Measurements from ENCODE around the gene COL9A2.

COL9A2 gene

GRCh38 chr1:40313958-40314720 is 2.9 kb downstream of the COL9A2 start:
- in situ Hi-C loops (cut with HindIII; ENCODE audit: low sequenced_read_pairs) = no loop called here
- no peak overlapping the region for H3K4me3 ChIP-seq (ENCODE audit: low read depth, low read length)
- no peak for DNase-seq (ENCODE audit: low read depth)

DNA sequence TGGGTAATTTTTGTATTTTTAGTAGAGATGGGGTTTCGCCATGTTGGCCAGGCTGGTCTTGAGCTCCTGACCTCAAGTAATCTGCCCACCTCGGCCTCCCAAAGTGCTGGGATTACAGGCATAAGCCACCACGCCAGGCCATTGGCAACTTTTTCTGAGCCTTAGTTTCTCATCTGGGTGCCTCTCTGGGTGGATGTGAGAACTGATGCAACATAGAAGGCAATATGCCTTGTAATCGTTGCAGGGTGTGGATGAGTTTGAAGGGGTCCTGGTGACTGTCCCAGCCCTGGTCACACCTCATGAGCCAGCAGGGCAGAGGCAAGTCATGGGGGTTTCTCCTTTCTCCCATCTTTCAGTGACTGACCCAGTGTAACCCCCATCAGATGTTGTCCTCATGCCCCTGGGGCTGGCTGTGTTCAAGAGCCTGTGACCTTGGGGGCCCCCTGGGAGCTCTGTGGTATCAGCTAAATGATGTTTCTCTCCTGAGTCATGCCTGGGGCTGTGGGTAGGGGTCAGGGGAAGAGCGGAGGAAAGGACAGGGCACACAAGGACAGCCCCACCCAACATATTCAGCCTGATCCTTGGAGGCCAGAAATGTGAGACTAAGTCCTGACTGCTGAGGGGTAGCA is 3.6 kb downstream of the COL9A2 start:
- TF ChIP-seq, protein P1, sequence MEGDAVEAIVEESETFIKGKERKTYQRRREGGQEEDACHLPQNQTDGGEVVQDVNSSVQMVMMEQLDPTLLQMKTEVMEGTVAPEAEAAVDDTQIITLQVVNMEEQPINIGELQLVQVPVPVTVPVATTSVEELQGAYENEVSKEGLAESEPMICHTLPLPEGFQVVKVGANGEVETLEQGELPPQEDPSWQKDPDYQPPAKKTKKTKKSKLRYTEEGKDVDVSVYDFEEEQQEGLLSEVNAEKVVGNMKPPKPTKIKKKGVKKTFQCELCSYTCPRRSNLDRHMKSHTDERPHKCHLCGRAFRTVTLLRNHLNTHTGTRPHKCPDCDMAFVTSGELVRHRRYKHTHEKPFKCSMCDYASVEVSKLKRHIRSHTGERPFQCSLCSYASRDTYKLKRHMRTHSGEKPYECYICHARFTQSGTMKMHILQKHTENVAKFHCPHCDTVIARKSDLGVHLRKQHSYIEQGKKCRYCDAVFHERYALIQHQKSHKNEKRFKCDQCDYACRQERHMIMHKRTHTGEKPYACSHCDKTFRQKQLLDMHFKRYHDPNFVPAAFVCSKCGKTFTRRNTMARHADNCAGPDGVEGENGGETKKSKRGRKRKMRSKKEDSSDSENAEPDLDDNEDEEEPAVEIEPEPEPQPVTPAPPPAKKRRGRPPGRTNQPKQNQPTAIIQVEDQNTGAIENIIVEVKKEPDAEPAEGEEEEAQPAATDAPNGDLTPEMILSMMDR (IDR thresholded peaks at IDR 0.05; ENCODE audit: low read depth, low read length, missing control alignments) = no peak
- no peak overlapping the region for H3K4me3 ChIP-seq (ENCODE audit: low read depth, low read length)
- DNase-seq (ENCODE audit: low read depth) = no peak
- in situ Hi-C loops (cut with HindIII; ENCODE audit: low sequenced_read_pairs) = no loop called here

More at GRCh38 chr1:40313958-40314720, 2.9 kb downstream of the COL9A2 start:
- TF ChIP-seq, protein P1 (IDR thresholded peaks at IDR 0.05; ENCODE audit: low read depth, low read length, missing control alignments) = no peak

DNA sequence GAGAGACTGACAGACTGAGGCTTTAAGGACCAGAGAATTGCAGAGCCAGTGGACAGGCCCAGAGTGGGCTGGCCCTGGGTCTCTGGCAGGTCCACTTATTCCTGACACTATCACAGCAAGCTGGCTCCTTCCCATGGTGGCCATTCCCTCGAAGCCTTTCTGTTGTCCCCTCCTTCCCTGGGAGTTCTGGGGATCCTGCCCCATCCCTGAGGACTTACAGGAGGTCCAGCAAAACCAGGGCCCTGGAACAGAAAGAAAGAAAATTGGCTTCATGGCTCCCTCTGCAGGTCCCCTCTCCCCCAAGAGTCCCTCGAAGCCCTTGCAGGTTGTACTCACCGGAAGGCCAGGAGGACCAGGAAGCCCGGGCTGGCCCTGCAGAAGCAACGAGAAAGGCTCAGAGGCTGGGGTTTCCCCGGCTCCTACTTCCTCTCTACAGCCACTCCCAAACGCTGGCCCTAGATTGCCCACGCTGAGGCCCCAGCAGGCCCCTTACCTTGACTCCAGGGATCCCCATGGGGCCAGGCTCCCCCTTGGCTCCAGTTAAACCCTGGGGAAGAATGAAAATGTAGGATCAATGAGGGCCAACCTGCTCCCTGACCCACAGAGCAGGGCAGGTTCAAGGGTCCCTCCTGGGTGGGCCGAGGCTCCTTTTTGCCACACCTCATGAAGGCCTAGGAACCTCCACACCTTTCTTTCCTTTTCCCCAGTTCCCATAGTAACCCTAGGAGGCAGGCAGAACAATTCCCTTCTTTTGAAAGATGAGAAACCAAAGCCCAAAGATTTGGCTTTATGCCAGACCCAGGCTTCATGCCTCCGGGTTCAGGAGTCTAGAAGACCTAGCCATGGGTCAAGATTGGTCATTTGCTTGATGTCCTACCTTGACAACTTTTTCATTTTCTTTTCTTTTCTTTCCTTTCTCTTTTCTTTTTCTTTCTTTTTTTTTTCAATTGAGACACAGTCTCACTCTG is 4.6 kb downstream of the COL9A2 start:
- DNase-seq (ENCODE audit: low read depth) = no peak
- TF ChIP-seq, protein P1 (IDR thresholded peaks at IDR 0.05; ENCODE audit: low read depth, low read length, missing control alignments) = no peak
- in situ Hi-C loops (cut with HindIII; ENCODE audit: low sequenced_read_pairs) = no loop called here
- no peak overlapping the region for H3K4me3 ChIP-seq (ENCODE audit: low read depth, low read length)

DNA sequence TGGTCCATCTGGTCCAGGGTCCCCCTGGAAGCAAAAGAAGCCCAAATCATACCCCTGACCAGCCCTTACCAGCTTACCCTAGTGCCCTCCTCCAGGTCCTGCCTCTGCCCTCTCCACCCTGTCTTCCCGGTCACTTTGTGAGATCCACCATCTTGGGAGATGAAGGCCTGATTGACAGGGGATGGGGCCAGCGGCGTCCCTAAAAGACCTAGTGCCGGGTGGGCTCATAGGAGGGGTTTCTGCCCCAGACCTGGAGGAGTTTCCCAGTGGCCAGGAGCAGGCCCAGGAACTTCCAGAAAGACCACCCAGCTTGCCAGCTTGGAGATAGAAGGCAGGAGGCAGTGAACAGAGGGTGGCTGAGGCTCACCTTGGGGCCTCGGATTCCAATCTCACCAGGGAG is 5.4 kb downstream of the COL9A2 start:
- H3K4me3 ChIP-seq (ENCODE audit: low read depth, low read length) = no peak overlapping the region
- no peak for DNase-seq (ENCODE audit: low read depth)
- TF ChIP-seq, protein P1 (IDR thresholded peaks at IDR 0.05; ENCODE audit: low read depth, low read length, missing control alignments) = no peak
- in situ Hi-C loops (cut with HindIII; ENCODE audit: low sequenced_read_pairs) = no loop called here

DNA sequence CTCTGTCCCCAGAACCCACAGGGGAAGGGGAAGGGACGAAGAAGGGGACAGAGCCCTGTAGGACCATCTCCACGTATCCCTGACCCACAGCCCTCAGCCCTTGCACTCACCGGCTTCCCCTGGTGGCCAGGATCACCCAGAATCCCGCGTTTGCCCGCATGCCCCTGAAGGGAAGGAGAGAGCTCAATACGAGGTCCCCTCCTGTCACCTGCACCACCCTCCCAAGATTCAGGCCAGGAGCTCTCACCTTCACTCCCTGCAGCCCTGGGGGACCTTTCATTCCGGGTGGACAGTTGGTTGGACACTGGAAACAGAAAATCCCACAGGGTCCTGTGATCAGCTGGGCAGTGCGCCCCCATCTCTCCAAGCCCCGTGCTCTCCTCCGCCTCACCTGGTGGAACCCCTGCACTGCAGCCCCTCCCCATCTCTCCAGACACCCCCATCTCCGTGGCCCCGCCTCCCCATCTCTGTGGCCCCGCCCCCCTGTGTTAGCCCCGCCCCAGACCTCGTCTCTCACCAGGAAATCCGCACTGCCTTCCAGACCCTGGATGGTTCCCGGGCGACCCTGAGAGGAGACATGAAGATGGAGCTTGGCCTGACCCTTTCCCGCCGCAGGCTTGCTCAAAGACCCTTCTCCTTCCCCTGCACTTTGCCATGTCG is 6.0 kb downstream of the COL9A2 start:
- H3K4me3 ChIP-seq (ENCODE audit: low read depth, low read length) = no peak overlapping the region
- TF ChIP-seq, protein P1 (IDR thresholded peaks at IDR 0.05; ENCODE audit: low read depth, low read length, missing control alignments) = no peak
- in situ Hi-C loops (cut with HindIII; ENCODE audit: low sequenced_read_pairs) = no loop called here
- DNase-seq (ENCODE audit: low read depth) = no peak

GRCh38 chr1:40310129-40310461 is 7.0 kb downstream of the COL9A2 start:
- TF ChIP-seq, protein P1 (IDR thresholded peaks at IDR 0.05; ENCODE audit: low read depth, low read length, missing control alignments) = no peak
- H3K4me3 ChIP-seq (ENCODE audit: low read depth, low read length) = no peak overlapping the region
- in situ Hi-C loops (cut with HindIII; ENCODE audit: low sequenced_read_pairs) = no loop called here
- no peak for DNase-seq (ENCODE audit: low read depth)
